Adipocyte (in vitro differentiated cells): ENCODE results near the gene SLC6A12.

Experiments used
- DNase-seq: peaks from one replicate; pipeline ENCODE4 v3.0.0-alpha.2; 2015; ENCODE audit warnings: low read depth
- H3K27me3 ChIP-seq: replicated peaks from 2 replicates; pipeline ENCODE4 v1.7.0; 2013; ENCODE audit warnings: mild to moderate bottlenecking, low read length, moderate library complexity; ENCODE audit not compliant: control insufficient read depth, insufficient read depth
- H3K36me3 ChIP-seq: 2 replicates; pipeline ENCODE4 v1.7.0; 2013; ENCODE audit warnings: low read length, mild to moderate bottlenecking, moderate library complexity; ENCODE audit not compliant: control insufficient read depth, insufficient read depth, severe bottlenecking
- H3K4me1 ChIP-seq: 2 replicates; pipeline ENCODE4 v1.7.0; 2013; ENCODE audit warnings: mild to moderate bottlenecking, low read length, moderate library complexity; ENCODE audit not compliant: control insufficient read depth, insufficient read depth
- H3K4me3 ChIP-seq: 2 replicates; pipeline ENCODE4 v1.7.0; 2013; ENCODE audit warnings: mild to moderate bottlenecking, low read length, moderate library complexity
- H3K9ac ChIP-seq: 2 replicates; pipeline ENCODE4 v1.7.0; 2013; ENCODE audit warnings: mild to moderate bottlenecking, low read length, moderate library complexity
- H3K9me3 ChIP-seq: 2 replicates; pipeline ENCODE4 v1.7.0; 2013; ENCODE audit warnings: mild to moderate bottlenecking, low read length, moderate library complexity; ENCODE audit not compliant: control insufficient read depth

The SLC6A12 gene

GRCh38 chr12:175250-175649 is 38.7 kb downstream of the SLC6A12 start:
- Histone ChIP-seq H3K4me3 (no peak overlapping the region), H3K9ac (no peak overlapping the region), H3K36me3 (no peaks in the 10 kb centered on the region), H3K4me1 (peaks cover 13% of the 10 kb centered on the region), H3K9me3 (no peaks in the 10 kb centered on the region), H3K27me3 (peaks cover 31% of the 10 kb centered on the region)
- no peak for DNase-seq

GRCh38 chr12:174596-174995 is 39.4 kb downstream of the SLC6A12 start:
- no peaks in the 10 kb centered on the region for H3K9me3 ChIP-seq
- H3K4me3 ChIP-seq = no peak overlapping the region
- no peak for DNase-seq
- no peak overlapping the region for H3K9ac ChIP-seq
- no peaks in the 10 kb centered on the region for H3K36me3 ChIP-seq
- H3K27me3 ChIP-seq = peaks cover 37% of the 10 kb centered on the region
- peaks cover 13% of the 10 kb centered on the region for H3K4me1 ChIP-seq

- no peak overlapping the region for H3K9ac ChIP-seq
- no peak overlapping the region for H3K4me3 ChIP-seq
- no peak for DNase-seq
- peaks cover 42% of the 10 kb centered on the region for H3K27me3 ChIP-seq
- no peaks in the 10 kb centered on the region for H3K9me3 ChIP-seq
- H3K4me1 ChIP-seq = peaks cover 10% of the 10 kb centered on the region
- no peaks in the 10 kb centered on the region for H3K36me3 ChIP-seq
Observed at GRCh38 chr12:174124-174523, 39.8 kb downstream of the SLC6A12 start.

- H3K9ac ChIP-seq = no peak overlapping the region
- no peak for DNase-seq
- H3K4me3 ChIP-seq = no peak overlapping the region
- H3K4me1 ChIP-seq = peaks cover 8% of the 10 kb centered on the region
- H3K9me3 ChIP-seq = no peaks in the 10 kb centered on the region
- H3K36me3 ChIP-seq = no peaks in the 10 kb centered on the region
- peaks cover 51% of the 10 kb centered on the region for H3K27me3 ChIP-seq
Observed at GRCh38 chr12:172732-173161, 41.2 kb downstream of the SLC6A12 start.

GRCh38 chr12:171743-172676 is 41.9 kb downstream of the SLC6A12 start:
- Histone ChIP-seq H3K36me3 (no peaks in the 10 kb centered on the region), H3K4me1 (peaks cover 8% of the 10 kb centered on the region), H3K4me3 (no peak overlapping the region), H3K9ac (no peak overlapping the region), H3K27me3 (peaks cover 58% of the 10 kb centered on the region), H3K9me3 (no peaks in the 10 kb centered on the region)
- no peak for DNase-seq

- Histone ChIP-seq H3K9me3 (no peaks in the 10 kb centered on the region), H3K36me3 (no peaks in the 10 kb centered on the region), H3K9ac (no peak overlapping the region), H3K4me3 (no peak overlapping the region), H3K27me3 (peaks cover 64% of the 10 kb centered on the region), H3K4me1 (peaks cover 2% of the 10 kb centered on the region)
- DNase-seq = no peak
Observed at GRCh38 chr12:171276-171675, 42.7 kb downstream of the SLC6A12 start.

GRCh38 chr12:170371-171225 is 43.4 kb downstream of the SLC6A12 start:
- Histone ChIP-seq H3K27me3 (peaks cover 69% of the 10 kb centered on the region), H3K36me3 (no peaks in the 10 kb centered on the region), H3K9ac (no peak overlapping the region), H3K4me1 (no peaks in the 10 kb centered on the region), H3K9me3 (no peaks in the 10 kb centered on the region), H3K4me3 (no peak overlapping the region)
- DNase-seq = no peak

- H3K9me3 ChIP-seq = no peaks in the 10 kb centered on the region
- H3K9ac ChIP-seq = no peak overlapping the region
- H3K4me3 ChIP-seq = no peak overlapping the region
- no peak for DNase-seq
- H3K27me3 ChIP-seq = peaks cover 76% of the 10 kb centered on the region
- H3K4me1 ChIP-seq = no peaks in the 10 kb centered on the region
- H3K36me3 ChIP-seq = no peaks in the 10 kb centered on the region
Observed at GRCh38 chr12:169528-170370, 44.2 kb downstream of the SLC6A12 start.

GRCh38 chr12:168763-169525 is 45.0 kb downstream of the SLC6A12 start:
- no peaks in the 10 kb centered on the region for H3K4me1 ChIP-seq

GRCh38 chr12:167959-168600 is 45.9 kb downstream of the SLC6A12 start:
- H3K4me1 ChIP-seq = no peaks in the 10 kb centered on the region
- H3K9me3 ChIP-seq = no peaks in the 10 kb centered on the region
- no peak overlapping the region for H3K4me3 ChIP-seq
- H3K36me3 ChIP-seq = no peaks in the 10 kb centered on the region
- no peak overlapping the region for H3K9ac ChIP-seq
- DNase-seq = no peak
- peaks cover 73% of the 10 kb centered on the region for H3K27me3 ChIP-seq

More at GRCh38 chr12:168763-169525, 45.0 kb downstream of the SLC6A12 start:
- H3K4me3 ChIP-seq = no peak overlapping the region
- H3K9ac ChIP-seq = no peak overlapping the region
- no peaks in the 10 kb centered on the region for H3K9me3 ChIP-seq
- H3K27me3 ChIP-seq = peaks cover 80% of the 10 kb centered on the region
- DNase-seq = peak; percentile 18
- H3K36me3 ChIP-seq = no peaks in the 10 kb centered on the region
